Glutamatergic neuron (in vitro differentiated cells): Measurements from ENCODE around the gene ALAS1. TPM values are rescaled to one million over a fixed set of nuclear protein-coding genes. Genes with fewer than 3 reads are reported as not detected.

Experiments
- DNase-seq: peaks from one replicate; pipeline ENCODE4 v3.0.0; 2022
- H3K27ac Mint-ChIP-seq: one replicate; pipeline ENCODE4 v1.8.0; 2020; ENCODE audit warnings: mild to moderate bottlenecking, mixed read lengths, inconsistent platforms; ENCODE audit not compliant: unreplicated experiment
- H3K27me3 Mint-ChIP-seq: one replicate; pipeline ENCODE4 v1.8.0; 2020; ENCODE audit warnings: mild to moderate bottlenecking, moderate library complexity, mixed read lengths, inconsistent platforms; ENCODE audit not compliant: unreplicated experiment
- H3K36me3 Mint-ChIP-seq: one replicate; pipeline ENCODE4 v1.8.0; 2020; ENCODE audit warnings: mild to moderate bottlenecking, mixed read lengths, inconsistent platforms; ENCODE audit not compliant: unreplicated experiment
- H3K4me1 Mint-ChIP-seq: one replicate; pipeline ENCODE4 v1.8.0; 2020; ENCODE audit warnings: mild to moderate bottlenecking, low read depth, mixed read lengths, inconsistent platforms; ENCODE audit not compliant: unreplicated experiment
- H3K4me3 Mint-ChIP-seq: one replicate; pipeline ENCODE4 v1.8.0; 2020; ENCODE audit warnings: mild to moderate bottlenecking, mixed read lengths, inconsistent platforms; ENCODE audit not compliant: unreplicated experiment
- H3K9me3 Mint-ChIP-seq: one replicate; pipeline ENCODE4 v1.8.0; 2020; ENCODE audit warnings: mild to moderate bottlenecking, moderate library complexity, mixed read lengths, inconsistent platforms; ENCODE audit not compliant: unreplicated experiment
- CTCF ChIP-seq: fragments of 200-600 bp; sonication (generic); IDR thresholded peaks from one replicate; pipeline ENCODE4 v1.5.0; 2021; ENCODE audit not compliant: partially characterized antibody, unreplicated experiment
- total RNA-seq: library from RNA; stranded (reverse); fragmentation: NEBNext Ultra II Directional; extraction: Animal tissue kit (Norgen Biotek cat#: 25700); gene quantifications from one replicate; pipeline ENCODE4 v1.2.1, GENCODE V29; 2021; ENCODE audit not compliant: unreplicated experiment

The ALAS1 gene
- total RNA-seq, 1 donor from 2014 or later: 41.7 TPM

DNA sequence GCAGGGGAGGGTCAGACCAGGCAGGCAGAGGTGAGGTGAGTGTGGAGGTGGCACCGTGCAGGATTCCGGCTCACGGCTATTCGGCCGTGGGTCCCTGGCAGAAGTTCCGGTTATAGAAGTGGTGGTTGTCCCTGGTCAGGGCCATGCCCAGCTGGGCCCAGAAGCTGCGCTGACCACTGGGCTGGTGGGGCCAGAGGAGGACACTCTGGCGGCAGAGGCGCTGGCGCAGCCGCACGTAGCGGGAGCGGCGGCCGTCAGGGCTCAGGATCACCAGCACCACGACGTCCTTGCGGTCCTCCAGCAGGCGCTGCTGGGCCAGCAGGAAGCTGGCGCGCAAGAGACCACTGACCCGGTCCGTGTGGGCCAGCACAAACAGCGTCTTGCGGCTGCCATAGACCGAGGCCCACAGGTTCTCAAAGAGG lies 23.2 kb downstream of the ALAS1 start:
- Mint-ChIP-seq H3K27me3 (peaks cover 8% of the 10 kb centered on the region), H3K4me3 (no peak overlapping the region), H3K36me3 (no peaks in the 10 kb centered on the region), H3K27ac (no peak overlapping the region), H3K4me1 (peaks cover 2% of the 10 kb centered on the region), H3K9me3 (no peaks in the 10 kb centered on the region)
- no peak for TF ChIP-seq CTCF
- DNase-seq: no peak

GRCh38 chr3:52221563-52222318 lies 23.8 kb downstream of the ALAS1 start:
- no peak for TF ChIP-seq CTCF
- no peak for DNase-seq
- Mint-ChIP-seq H3K9me3 (peaks cover 3% of the 10 kb centered on the region), H3K4me3 (no peak overlapping the region), H3K4me1 (peaks cover 4% of the 10 kb centered on the region), H3K36me3 (no peaks in the 10 kb centered on the region), H3K27me3 (peaks cover 11% of the 10 kb centered on the region), H3K27ac (no peak overlapping the region)

GRCh38 chr3:52222319-52223221 lies 24.6 kb downstream of the ALAS1 start:
- DNase-seq: no peak

GRCh38 chr3:52223449-52224408 lies 25.8 kb downstream of the ALAS1 start:
- no peak overlapping the region for H3K4me3 Mint-ChIP-seq
- no peak overlapping the region for H3K27ac Mint-ChIP-seq
- no peaks in the 10 kb centered on the region for H3K36me3 Mint-ChIP-seq
- peaks cover 6% of the 10 kb centered on the region for H3K4me1 Mint-ChIP-seq
- DNase-seq: no peak
- peaks cover 5% of the 10 kb centered on the region for H3K9me3 Mint-ChIP-seq
- TF ChIP-seq CTCF: no peak
- peaks cover 12% of the 10 kb centered on the region for H3K27me3 Mint-ChIP-seq

More at GRCh38 chr3:52222319-52223221, 24.6 kb downstream of the ALAS1 start:
- Mint-ChIP-seq H3K9me3 (peaks cover 5% of the 10 kb centered on the region), H3K27me3 (peaks cover 12% of the 10 kb centered on the region), H3K4me1 (peaks cover 6% of the 10 kb centered on the region), H3K27ac (no peak overlapping the region), H3K4me3 (no peak overlapping the region), H3K36me3 (no peaks in the 10 kb centered on the region)
- no peak for TF ChIP-seq CTCF
